GM19463 (cell line): Measurements from ENCODE around the gene TAOK3.
"Not testable (repeated sequence)": the region's sequence is repeated elsewhere in the genome, so short reads cannot be mapped to it uniquely, and the experiment has no call there.

Source experiments
- ATAC-seq: cut with Tn5 transposase; IDR thresholded peaks from one replicate; pipeline ENCODE4 v1.9.1; 2021; ENCODE audit warnings: mild to moderate bottlenecking, moderate library complexity; ENCODE audit not compliant: unreplicated experiment

The TAOK3 gene

DNA sequence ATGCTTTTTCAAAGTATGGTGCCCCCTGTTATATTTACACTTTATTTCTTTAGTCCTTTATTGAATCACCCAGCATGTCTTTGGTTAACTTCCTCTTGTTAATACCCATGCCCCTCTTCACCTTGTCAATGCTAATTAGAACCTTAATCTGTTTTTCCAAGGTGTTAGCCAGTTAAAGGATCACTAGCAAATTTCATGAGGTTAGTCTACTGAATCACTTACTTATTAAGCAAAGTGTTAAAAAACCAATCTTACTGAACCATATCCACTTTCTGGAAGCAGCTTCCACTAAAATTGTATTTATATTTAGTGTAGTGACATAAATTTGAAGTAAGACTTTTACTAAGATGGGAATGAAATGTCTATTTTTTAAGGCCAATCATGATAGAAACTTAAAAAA is 27.9 kb downstream of the TAOK3 start:
- ATAC-seq = no peak

- ATAC-seq = no peak
These were observed 30.6 kb downstream of the TAOK3 start for GRCh38 chr12:118342090-118342489.

- no peak for ATAC-seq
These were observed 35.4 kb downstream of the TAOK3 start for GRCh38 chr12:118337194-118337838.

- ATAC-seq = no peak
These were observed 36.6 kb downstream of the TAOK3 start for GRCh38 chr12:118336123-118336522.

GRCh38 chr12:118334939-118335567 is 37.7 kb downstream of the TAOK3 start:
- ATAC-seq = no peak

GRCh38 chr12:118334241-118334640 is 38.5 kb downstream of the TAOK3 start:
- ATAC-seq = no peak

- no peak for ATAC-seq
These were observed 40.2 kb downstream of the TAOK3 start for GRCh38 chr12:118332511-118332910.

GRCh38 chr12:118330421-118331018 is 42.2 kb downstream of the TAOK3 start:
- ATAC-seq = peak; percentile 81

DNA sequence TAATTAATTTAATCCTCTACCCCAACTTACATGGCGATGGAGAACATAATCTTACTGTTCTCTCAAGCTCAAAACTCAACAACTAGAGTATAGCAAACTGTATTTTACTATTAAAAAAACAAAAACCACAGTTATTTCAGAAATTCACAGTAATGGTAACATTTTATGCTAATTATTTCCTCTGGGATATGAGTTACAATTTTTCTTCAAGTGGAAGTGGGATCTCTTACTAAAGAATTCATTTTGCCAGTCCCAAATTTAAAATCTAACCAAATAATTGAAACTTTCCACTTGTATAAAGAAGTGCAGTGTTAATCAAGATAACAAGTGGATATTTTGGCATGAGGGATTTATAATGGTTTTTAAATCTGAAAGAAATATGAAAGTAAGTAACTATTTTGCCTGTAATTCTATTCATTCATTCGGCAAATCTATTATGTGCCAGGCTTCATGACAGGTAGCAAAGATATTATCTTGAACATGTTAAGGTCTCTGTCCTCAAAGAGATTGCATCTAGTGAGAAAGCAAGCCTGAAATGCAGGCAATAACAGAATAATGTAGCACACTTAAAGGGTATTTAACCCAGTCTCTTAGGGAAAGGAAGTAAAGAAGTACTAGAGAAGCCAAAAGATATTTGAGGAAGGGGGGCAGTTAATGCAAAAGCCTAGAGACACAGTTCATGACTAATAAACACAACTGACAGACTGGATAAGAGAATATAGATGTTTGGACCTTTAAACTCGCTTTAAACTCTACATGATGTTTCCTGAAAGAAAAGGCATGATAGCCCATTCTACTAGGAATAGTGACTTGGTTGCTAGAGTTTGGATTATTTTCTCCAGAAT is 44.0 kb downstream of the TAOK3 start:
- no peak for ATAC-seq

DNA sequence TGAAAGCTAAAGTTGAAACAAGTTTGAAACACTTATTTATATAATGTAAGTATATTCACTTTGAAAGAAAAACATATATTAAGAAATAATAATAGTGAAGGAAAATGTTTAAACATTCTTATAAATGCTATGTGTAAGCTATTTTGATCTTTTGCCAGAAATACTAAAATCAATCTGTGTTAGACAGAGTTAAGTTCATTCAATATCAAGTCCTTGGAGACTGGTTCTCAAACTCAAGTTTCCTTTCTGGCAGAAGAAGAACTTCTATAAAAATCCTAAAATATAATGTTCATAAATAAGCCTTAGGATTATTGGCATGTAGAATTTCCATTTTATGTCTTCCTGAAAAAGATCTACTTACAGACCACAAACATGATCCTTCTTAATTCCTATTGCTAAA is 45.3 kb downstream of the TAOK3 start:
- ATAC-seq = no peak

DNA sequence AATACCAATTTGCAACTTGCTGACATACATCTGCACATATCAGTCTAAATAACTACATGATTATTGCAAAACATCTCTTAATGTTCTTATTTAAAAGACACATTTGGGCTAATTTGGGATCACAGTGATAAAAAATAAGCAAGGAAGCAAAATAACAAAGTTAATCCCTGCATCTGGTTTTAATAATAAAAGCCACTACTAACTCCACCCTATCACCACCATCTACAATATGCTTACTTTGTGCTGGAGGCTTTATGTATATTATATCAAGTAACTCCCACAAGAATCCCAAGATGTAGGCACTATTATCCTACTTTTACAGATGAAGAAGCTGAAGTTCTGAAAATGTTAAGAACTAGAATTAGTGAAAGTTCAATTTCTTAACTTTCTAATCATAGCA is 45.7 kb downstream of the TAOK3 start:
- ATAC-seq = no peak

DNA sequence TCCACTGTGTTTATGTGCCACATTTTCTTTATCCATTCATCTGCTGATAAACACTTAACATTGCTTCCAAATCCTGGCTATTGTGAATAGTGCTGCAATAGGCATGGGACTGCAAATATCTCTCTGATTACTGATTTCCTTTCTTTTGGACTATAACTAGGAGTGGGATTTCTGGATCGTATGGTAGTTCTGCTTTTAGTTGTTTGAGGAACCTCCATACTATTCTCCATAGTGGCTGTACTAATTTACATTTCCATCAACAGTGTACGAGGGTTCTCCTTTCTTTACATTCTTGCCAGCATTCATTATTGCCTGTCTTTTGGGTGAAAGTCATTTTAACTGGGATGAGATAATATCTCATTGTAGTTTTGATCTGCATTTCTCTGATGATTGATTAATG is 47.6 kb downstream of the TAOK3 start:
- no peak for ATAC-seq

- no peak for ATAC-seq
These were observed 53.1 kb downstream of the TAOK3 start for GRCh38 chr12:118319627-118320026.

DNA sequence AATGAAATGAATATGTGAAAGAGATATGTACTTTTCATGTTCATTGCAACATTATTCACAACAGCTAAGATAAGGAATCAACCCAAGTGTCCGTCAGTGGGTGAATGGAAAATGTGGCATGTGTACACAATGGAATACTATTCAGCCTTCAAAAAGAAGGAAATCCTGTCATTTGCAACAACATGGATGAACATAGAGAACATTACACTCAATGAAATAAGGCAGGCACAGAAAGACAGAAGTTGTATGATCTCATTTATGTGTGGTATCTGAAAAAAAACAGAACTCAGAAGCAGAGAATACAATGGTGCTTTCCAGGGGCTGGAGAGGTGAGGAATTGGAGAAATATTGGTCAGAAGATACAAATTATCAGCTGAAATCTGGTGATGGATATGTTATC is 54.0 kb downstream of the TAOK3 start:
- no peak for ATAC-seq

GRCh38 chr12:118317729-118318128 is 55.0 kb downstream of the TAOK3 start:
- ATAC-seq = no peak

DNA sequence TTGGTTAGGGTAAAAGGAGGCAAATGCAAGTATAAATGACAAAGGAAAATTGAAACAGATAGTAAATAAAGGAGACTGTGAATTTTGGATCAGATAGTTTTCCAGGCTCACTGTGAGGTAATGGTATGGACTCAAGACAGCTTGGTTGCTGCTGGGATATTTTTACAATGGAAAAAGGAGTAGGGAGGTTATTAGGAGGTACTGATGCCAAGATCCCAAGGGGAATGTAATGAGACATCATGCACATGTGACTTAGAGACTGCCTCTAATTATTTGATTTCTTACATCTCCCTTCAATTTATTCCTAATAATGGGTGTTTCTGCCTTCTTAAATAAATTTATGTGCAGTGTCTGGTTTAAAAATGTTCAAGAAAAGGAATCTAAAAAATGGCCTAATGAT is 56.9 kb downstream of the TAOK3 start:
- ATAC-seq = no peak

DNA sequence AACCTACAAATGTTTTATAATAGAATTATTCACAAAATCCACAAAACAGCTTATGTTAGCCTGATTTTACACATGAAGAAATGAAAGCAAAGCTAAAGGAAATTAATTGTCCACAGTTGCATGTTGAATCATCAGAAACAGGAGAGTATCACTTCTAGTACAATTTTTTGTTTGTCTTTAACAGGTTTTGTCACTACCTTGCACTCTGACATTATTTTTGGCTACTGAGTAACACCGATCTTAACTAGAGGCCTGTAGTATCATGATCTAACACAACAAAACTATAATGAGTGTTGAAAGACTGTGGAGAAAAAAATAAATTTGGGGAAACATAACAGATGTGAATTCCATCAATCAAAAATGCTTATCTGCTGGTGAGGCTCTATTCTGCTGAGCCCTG is 60.1 kb downstream of the TAOK3 start:
- ATAC-seq = peak; percentile 81

GRCh38 chr12:118311666-118312065 is 61.0 kb downstream of the TAOK3 start:
- no peak for ATAC-seq

GRCh38 chr12:118310320-118310719 is 62.4 kb downstream of the TAOK3 start:
- no peak for ATAC-seq

GRCh38 chr12:118308006-118308405 is 64.7 kb downstream of the TAOK3 start:
- ATAC-seq = not testable (repeated sequence)

DNA sequence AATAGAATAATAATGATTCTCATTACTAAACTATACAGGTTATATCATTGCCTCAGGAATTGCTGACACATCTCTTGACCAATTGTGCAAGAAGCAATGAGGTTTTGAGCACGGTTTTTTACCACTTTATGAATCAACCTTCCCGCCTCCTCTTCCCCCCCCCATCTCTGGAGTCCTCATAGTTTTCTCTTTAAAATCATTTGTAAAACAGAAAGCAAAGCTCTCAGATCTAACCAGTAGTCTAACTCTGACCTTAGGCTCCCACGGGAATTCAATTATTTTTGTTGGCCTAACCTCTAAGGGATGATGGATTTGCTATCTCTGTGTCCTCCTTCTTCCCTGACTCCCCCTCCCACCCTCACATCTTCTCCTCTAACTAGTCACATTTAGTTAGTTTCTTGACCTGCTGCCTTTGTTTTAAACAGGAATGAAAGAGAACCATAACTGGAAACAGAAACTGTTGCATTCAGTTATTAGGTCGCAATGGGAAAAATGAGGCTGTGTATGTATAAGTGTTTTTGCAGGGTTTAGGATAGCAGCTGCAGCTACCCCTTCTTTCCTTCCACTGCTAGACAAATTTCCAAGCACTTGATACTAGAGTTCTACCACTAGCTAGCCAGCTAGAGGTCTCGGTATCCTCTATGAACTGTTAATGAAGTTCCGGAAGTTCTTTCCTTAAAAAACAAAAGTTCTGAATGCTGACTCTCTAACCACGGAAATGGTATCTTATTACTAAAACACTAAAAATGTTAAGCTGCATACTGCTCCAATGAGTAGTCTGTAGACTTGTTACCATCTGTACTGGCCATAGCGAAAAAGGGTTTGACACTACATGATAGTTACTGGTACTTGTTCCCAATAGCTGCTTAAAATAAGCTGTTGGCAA is 65.4 kb downstream of the TAOK3 start:
- ATAC-seq = peak; percentile 49
